Type B pancreatic cell (in vitro differentiated cells): ENCODE measurements around the gene SSR4. TPM values are rescaled to one million over a fixed set of nuclear protein-coding genes. Genes with fewer than 3 reads are reported as not detected.
A peak's percentile ranks its signal among the peaks of the same experiment; 100 is the strongest.
"Not testable (repeated sequence)": the region's sequence is repeated elsewhere in the genome, so short reads cannot be mapped to it uniquely, and the experiment has no call there.

Experiments used
- DNase-seq: peaks from one replicate; pipeline ENCODE4 v3.0.0; 2021; ENCODE audit warnings: mixed read lengths; ENCODE audit not compliant: unreplicated experiment; ENCODE audit errors: extremely low spot score
- H3K27ac Mint-ChIP-seq: 2 replicates; pipeline ENCODE4 v1.8.0; 2021; ENCODE audit warnings: mild to moderate bottlenecking, mixed read lengths
- H3K27me3 Mint-ChIP-seq: 2 replicates; pipeline ENCODE4 v1.8.0; 2021; ENCODE audit warnings: mixed read lengths
- H3K36me3 Mint-ChIP-seq: 2 replicates; pipeline ENCODE4 v1.8.0; 2021; ENCODE audit warnings: mixed read lengths
- H3K4me1 Mint-ChIP-seq: one replicate; pipeline ENCODE4 v1.8.0; 2021; ENCODE audit warnings: mixed read lengths; ENCODE audit not compliant: unreplicated experiment
- H3K4me3 Mint-ChIP-seq: 2 replicates; pipeline ENCODE4 v1.8.0; 2021; ENCODE audit warnings: mild to moderate bottlenecking, mixed read lengths
- H3K9me3 Mint-ChIP-seq: 2 replicates; pipeline ENCODE4 v1.8.0; 2021; ENCODE audit warnings: mixed read lengths
- CTCF ChIP-seq: fragments of 200-600 bp; sonication (generic); conservative IDR thresholded peaks from 2 replicates; pipeline ENCODE4 v1.5.0; 2021; ENCODE audit warnings: antibody characterized with exemption, mild to moderate bottlenecking
- long read RNA-seq: library from polyadenylated mRNA; unstranded; transcript quantifications from one replicate; pipeline ENCODE4 v2.0.0, GENCODE V29; 2020
- total RNA-seq: library from RNA; stranded (reverse); gene quantifications from 2 replicates; pipeline ENCODE4 v1.2.1, GENCODE V29; 2021; ENCODE audit warnings: low replicate concordance

The SSR4 gene
- 271 and 390 TPM in 2 replicates for total RNA-seq
- long read RNA-seq, transcript SSR4-203 (6 exons, 643 nt) = major isoform, 142 of 154 reads
- long read RNA-seq, partial matches to known transcripts = 5 of 154 reads
- long read RNA-seq, other reads (novel, unspliced or antisense) = 3 of 154 reads

- Mint-ChIP-seq H3K9me3 (no peaks in the 10 kb centered on the region), H3K4me3 (peak within 1 kb of the TSS; percentile 91), H3K4me1 (peaks cover 8% of the 10 kb centered on the region), H3K27me3 (no peaks in the 10 kb centered on the region), H3K36me3 (no peaks in the 10 kb centered on the region), H3K27ac (peak within 1 kb of the TSS; percentile 90)
- TF ChIP-seq CTCF = no peak
- peak; percentile 95 for DNase-seq
These were observed at the start of gene SSR4, which contains the start of gene IDH3G for GRCh38 chrX:153794018-153794896. TSS of gene SSR4 (plus strand) at chrX:153794668. CDS start at chrX:153794688, 20 bp downstream. TSS of gene IDH3G (minus strand) at chrX:153794375. CDS start at chrX:153794326, 49 bp downstream.

DNA sequence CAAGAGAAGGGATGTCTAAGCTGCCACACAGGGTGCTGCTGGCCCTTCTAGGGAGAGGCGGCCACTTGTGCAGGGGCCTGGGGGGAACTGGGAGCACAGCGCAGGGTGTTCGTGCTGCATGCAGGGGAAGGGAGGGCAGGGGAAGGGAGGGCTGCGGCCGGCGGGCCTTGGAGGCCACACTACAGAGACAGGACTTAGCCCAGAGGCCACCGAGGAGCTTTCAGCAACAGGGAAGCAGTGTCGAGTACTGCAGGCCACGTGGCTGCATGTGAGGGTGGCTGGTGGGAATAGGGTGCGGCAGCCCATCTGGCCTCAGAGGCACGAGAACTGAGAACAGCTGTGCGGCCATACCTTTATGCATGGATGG lies 49.4 kb upstream of the SSR4 start:
- not testable (repeated sequence) for H3K27ac Mint-ChIP-seq, H3K9me3 Mint-ChIP-seq, H3K36me3 Mint-ChIP-seq, H3K4me1 Mint-ChIP-seq, H3K4me3 Mint-ChIP-seq, DNase-seq, H3K27me3 Mint-ChIP-seq

GRCh38 chrX:153746359-153746758 lies 48.1 kb upstream of the SSR4 start:
- Mint-ChIP-seq H3K27me3 (no peaks in the 10 kb centered on the region), H3K9me3 (no peaks in the 10 kb centered on the region)

DNA sequence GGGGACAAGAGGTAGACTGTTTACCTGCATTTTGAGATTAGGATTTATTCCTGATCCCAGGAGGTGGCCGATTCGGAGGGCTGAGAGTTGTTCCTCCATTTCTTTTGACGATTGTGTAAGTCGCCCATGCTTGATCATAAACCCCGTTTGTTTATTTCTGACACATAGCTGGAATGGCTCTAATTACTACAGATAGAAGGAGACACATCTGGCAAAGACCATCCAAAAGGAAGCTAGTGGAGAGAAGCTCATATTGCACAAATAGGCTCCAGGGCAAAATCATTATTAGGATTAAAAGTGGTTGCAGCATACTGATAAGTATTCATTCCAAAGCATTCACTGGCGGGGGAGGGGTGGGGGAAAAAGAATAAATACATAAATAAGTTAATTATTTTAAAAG lies 47.5 kb upstream of the SSR4 start:
- DNase-seq, H3K27me3 Mint-ChIP-seq, H3K27ac Mint-ChIP-seq, H3K4me3 Mint-ChIP-seq, H3K9me3 Mint-ChIP-seq, H3K36me3 Mint-ChIP-seq, H3K4me1 Mint-ChIP-seq: not testable (repeated sequence)

More at GRCh38 chrX:153746359-153746758, 48.1 kb upstream of the SSR4 start:
- H3K27ac Mint-ChIP-seq = no peak overlapping the region
- no peaks in the 10 kb centered on the region for H3K36me3 Mint-ChIP-seq
- no peak overlapping the region for H3K4me3 Mint-ChIP-seq
- no peaks in the 10 kb centered on the region for H3K4me1 Mint-ChIP-seq
- no peak for TF ChIP-seq CTCF
- DNase-seq = no peak

DNA sequence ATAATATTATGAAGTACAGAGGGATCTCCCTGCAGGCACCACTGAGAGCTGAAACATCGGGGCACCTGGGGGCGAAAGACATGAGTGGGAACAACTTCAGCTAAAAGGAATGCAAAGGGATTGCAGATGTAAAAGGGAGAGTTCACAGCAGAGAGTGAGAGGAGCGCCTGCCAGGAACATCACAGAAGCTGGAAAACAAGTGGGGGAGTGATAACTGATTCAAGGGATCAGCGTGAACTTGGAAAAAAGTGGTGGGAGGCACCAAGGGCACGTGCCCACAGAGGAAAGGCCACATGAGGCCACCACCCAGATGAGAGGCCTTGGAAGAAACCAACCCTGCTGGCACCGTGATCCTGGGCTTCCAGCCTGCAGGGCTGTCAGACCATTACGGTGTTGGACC lies 45.5 kb upstream of the SSR4 start:
- not testable (repeated sequence) for H3K4me1 Mint-ChIP-seq, H3K4me3 Mint-ChIP-seq, H3K9me3 Mint-ChIP-seq, H3K27ac Mint-ChIP-seq, H3K27me3 Mint-ChIP-seq, H3K36me3 Mint-ChIP-seq, DNase-seq

DNA sequence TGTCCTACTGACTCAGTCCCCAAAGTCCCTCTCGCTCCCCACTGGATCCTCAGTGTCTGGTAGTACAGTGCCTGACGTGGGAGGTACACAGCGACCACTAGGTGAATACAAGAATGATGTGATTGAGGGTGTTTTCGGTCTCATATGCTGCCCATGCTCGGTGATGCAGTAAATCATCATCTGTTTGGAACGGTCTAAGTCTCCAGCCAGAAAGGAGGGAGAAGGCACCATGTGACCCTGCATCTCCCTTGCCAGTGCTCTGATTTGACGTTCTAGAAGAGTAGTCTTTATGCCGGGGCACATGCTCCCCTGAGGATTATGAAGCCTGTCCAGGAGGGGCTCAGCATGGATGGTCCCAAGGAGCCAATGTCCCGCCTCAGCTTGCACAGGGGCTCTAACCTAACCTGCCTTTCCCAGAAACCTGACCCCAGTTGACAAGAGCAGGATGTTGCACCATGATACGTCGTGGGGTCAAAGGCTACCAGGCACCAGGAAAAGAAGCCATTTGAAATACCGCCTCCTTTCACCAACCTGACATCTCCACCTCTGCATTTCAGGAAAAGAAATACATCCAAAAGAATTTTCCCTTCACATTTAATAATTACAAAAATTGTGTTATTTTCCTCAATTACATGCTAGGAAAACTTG lies 44.2 kb upstream of the SSR4 start:
- H3K4me3 Mint-ChIP-seq = no peak overlapping the region
- H3K36me3 Mint-ChIP-seq = no peaks in the 10 kb centered on the region
- no peaks in the 10 kb centered on the region for H3K4me1 Mint-ChIP-seq
- no peaks in the 10 kb centered on the region for H3K9me3 Mint-ChIP-seq
- no peak overlapping the region for H3K27ac Mint-ChIP-seq
- no peak for TF ChIP-seq CTCF
- no peak for DNase-seq
- H3K27me3 Mint-ChIP-seq = no peaks in the 10 kb centered on the region

DNA sequence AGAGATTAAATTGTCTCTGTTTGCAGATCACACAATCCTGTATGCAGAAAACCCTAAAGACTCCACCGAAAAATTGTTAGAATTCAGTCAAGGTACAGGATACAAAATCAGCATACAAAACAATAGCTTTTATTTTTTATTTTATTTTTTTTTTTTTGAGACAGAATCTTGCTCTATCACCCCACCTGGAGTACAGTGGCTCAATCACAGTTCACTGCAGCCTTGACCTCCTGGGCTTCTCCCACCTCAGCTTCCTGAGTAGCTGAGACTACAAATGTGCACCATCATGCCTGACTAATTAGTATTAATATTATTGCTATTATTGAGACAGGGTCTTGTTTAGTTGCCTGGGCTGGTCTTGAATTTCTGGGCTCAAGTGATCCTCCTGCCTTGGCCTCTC lies 39.3 kb upstream of the SSR4 start:
- H3K27ac Mint-ChIP-seq = no peak overlapping the region
- TF ChIP-seq CTCF = peak; percentile 11
- H3K4me3 Mint-ChIP-seq = no peak overlapping the region
- no peaks in the 10 kb centered on the region for H3K4me1 Mint-ChIP-seq
- H3K27me3 Mint-ChIP-seq = peaks cover 5% of the 10 kb centered on the region
- no peak for DNase-seq
- peaks cover 6% of the 10 kb centered on the region for H3K9me3 Mint-ChIP-seq
- no peaks in the 10 kb centered on the region for H3K36me3 Mint-ChIP-seq
